Vagina (tissue), 2 donors: ENCODE measurements around the gene DNLZ. TPM values are rescaled to one million over a fixed set of nuclear protein-coding genes. Genes with fewer than 3 reads are reported as not detected.

ENCODE experiments used
- DNase-seq, 2 donors: peaks; one replicate each; pipeline ENCODE4 v3.0.0-alpha.2; 2017; ENCODE audit errors: extremely low spot score in 2 of 2
- H3K27ac ChIP-seq: fragments of 200-600 bp; sonication (generic); one replicate; pipeline ENCODE4 v1.5.1; 2019
- H3K27me3 ChIP-seq: fragments of 200-600 bp; sonication (generic); one replicate; pipeline ENCODE4 v1.5.1; 2019
- H3K36me3 ChIP-seq, 2 donors: fragments of 200-600 bp; sonication (generic); one replicate each; pipeline ENCODE4 v1.5.1; 2017 to 2019
- H3K4me1 ChIP-seq: fragments of 200-600 bp; sonication (generic); one replicate; pipeline ENCODE4 v1.5.1; 2019
- H3K4me3 ChIP-seq, 2 donors: fragments of 200-600 bp; sonication (generic); 1 replicate in 1 of 2; 2 replicates in 1 of 2; pipeline ENCODE4 v1.5.1; 2016 to 2019
- H3K9me3 ChIP-seq: fragments of 200-600 bp; sonication (generic); one replicate; pipeline ENCODE4 v1.5.1; 2019
- POLR2A ChIP-seq, 2 donors: fragments of 450-650 bp; IDR thresholded peaks; one replicate each; pipeline ENCODE4 v1.6.1; 2017; ENCODE audit warnings: antibody characterized with exemption in 2 of 2, mild to moderate bottlenecking in 2 of 2, moderate library complexity in 2 of 2
- POLR2AphosphoS5 ChIP-seq, 2 donors: sonication (generic); formaldehyde crosslinking; IDR thresholded peaks; one replicate each; pipeline ENCODE4 v1.9.0; 2017; ENCODE audit warnings: antibody characterized with exemption in 2 of 2, mild to moderate bottlenecking in 2 of 2, low read depth in 1 of 2; ENCODE audit not compliant: insufficient read depth in 1 of 2
- intact Hi-C: fragments of 100-400 bp; cut with DNase I; formaldehyde crosslinking; loops from one replicate; pipeline ENCODE4 v1.15.1; 2023
- total RNA-seq: library from RNA; depleted of rRNA; stranded (reverse); fragments of >200 nt; gene quantifications from one replicate; pipeline ENCODE4 v1.2.3, GENCODE V29; 2016
- TF ChIP-seq, protein P1 (sequence below), 3 experiments: fragments of 450-650 bp in 2 of 3; fragments of 200-600 bp in 1 of 3; sonication (generic) in 1 of 3; IDR thresholded peaks; one replicate each; pipeline ENCODE4 v1.5.1; 2017 to 2019; ENCODE audit warnings: antibody characterized with exemption in 3 of 3, mild to moderate bottlenecking in 2 of 3, moderate library complexity in 2 of 3

DNLZ gene
- total RNA-seq, 1 donor from 2014 or later = 25.0 TPM

DNA sequence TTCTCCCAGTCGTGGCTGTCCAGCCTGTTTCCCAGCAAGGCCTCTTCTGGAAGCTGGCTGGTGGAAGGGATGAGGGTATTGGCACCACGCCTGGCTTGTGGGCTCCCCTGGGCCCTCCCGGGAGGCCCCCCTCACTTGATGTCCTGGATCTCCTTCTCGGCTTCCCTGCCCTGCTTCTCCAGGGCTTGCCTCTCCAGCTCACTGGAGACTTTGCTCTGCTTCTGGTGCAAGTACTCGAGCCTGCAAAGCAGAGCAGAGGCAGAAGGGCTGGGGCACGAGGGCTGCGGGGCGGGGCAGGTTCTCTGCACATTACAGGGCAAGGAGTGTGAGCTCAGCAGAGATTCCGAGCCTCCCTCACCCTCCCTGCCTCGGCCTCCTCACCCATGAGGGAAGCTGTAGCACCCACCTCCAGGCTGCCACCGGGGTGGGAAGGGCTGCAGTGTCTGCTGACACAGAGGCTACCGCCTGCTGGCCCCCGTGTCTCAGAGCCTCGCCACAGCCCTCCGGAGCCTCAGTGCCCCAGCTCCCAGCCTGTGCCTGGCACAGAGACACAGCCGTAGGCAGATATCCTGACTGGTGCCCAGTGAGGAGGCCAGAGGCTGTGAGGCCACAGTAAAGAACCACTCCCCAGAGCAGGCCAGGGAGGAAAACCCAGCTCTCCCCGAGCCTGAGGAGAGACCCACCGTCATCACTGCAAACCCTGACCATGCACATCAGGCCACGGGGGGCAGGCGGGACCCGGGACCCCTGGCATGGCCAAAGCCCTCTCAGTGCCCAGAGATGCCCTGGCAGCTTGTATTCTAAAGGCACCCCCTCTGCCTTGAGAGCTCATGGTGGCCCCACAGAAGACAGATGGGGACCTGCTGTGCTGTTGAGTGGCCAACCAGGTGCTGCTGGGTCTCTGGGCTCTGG, 29.2 kb upstream of the DNLZ start:
- TF ChIP-seq POLR2A (IDR thresholded peaks at IDR 0.05) = no peak
- TF ChIP-seq, protein P1, sequence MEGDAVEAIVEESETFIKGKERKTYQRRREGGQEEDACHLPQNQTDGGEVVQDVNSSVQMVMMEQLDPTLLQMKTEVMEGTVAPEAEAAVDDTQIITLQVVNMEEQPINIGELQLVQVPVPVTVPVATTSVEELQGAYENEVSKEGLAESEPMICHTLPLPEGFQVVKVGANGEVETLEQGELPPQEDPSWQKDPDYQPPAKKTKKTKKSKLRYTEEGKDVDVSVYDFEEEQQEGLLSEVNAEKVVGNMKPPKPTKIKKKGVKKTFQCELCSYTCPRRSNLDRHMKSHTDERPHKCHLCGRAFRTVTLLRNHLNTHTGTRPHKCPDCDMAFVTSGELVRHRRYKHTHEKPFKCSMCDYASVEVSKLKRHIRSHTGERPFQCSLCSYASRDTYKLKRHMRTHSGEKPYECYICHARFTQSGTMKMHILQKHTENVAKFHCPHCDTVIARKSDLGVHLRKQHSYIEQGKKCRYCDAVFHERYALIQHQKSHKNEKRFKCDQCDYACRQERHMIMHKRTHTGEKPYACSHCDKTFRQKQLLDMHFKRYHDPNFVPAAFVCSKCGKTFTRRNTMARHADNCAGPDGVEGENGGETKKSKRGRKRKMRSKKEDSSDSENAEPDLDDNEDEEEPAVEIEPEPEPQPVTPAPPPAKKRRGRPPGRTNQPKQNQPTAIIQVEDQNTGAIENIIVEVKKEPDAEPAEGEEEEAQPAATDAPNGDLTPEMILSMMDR (IDR thresholded peaks at IDR 0.05) = no peak
- no peak for TF ChIP-seq POLR2AphosphoS5 (IDR thresholded peaks at IDR 0.05; ENCODE audit: insufficient read depth in 1 of 2, low read depth in 1 of 2)
- no peak overlapping the region for H3K4me3 ChIP-seq
- intact Hi-C loops = no loop called here
- H3K9me3 ChIP-seq = no peaks in the 10 kb centered on the region
- no peaks in the 10 kb centered on the region for H3K27me3 ChIP-seq
- no peak overlapping the region for H3K27ac ChIP-seq
- no peak for DNase-seq
- H3K36me3 ChIP-seq = peaks cover 0 to 93% of the 10 kb centered on the region in 2 donors
- H3K4me1 ChIP-seq = no peaks in the 10 kb centered on the region

DNA sequence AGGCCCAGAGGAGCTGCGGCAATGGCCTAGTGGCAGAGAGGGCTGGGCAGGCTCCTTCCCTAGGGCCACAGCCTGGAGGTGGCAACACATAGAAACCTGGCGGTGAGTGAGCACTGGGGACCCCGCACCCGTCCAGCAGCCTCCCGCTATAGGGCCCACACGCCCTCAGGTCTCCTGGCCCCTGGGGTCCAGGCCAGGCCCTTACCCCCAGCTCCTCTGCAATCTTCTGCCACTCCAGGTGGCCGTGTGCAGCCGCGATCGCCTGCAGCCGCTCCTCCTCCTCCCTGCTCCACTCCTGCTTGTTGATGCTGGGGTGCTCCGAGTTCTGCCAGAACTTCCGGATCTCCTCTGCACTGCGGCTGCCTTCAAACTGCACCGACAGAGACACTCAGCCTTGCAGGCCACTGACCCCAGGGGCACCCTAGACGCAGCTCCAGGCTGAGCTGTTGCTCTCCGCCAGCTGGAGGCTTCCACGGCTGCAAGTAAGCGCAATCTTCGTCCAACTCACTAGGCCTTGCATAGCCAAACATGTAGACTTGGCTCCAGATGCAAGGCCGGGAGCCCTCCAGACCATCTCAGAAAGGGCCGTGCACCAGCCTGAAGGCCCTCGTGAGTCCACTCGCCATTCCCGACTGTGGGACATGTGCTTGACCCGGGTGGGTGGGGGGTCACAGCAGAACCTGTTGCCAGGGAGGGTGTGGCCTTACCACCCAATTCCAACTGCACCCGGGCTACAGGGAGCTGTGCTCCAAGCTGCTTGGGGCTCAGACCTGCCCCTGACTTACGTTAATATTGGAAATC, 28.4 kb upstream of the DNLZ start:
- H3K4me3 ChIP-seq = no peak overlapping the region
- TF ChIP-seq POLR2AphosphoS5 (IDR thresholded peaks at IDR 0.05; ENCODE audit: insufficient read depth in 1 of 2, low read depth in 1 of 2) = no peak
- no peak for TF ChIP-seq POLR2A (IDR thresholded peaks at IDR 0.05)
- TF ChIP-seq, protein P1 (IDR thresholded peaks at IDR 0.05) = no peak
- no peaks in the 10 kb centered on the region for H3K27me3 ChIP-seq
- intact Hi-C loops = no loop called here
- DNase-seq = no peak
- peaks cover 0 to 93% of the 10 kb centered on the region in 2 donors for H3K36me3 ChIP-seq
- no peak overlapping the region for H3K27ac ChIP-seq
- no peaks in the 10 kb centered on the region for H3K9me3 ChIP-seq
- H3K4me1 ChIP-seq = no peaks in the 10 kb centered on the region

DNA sequence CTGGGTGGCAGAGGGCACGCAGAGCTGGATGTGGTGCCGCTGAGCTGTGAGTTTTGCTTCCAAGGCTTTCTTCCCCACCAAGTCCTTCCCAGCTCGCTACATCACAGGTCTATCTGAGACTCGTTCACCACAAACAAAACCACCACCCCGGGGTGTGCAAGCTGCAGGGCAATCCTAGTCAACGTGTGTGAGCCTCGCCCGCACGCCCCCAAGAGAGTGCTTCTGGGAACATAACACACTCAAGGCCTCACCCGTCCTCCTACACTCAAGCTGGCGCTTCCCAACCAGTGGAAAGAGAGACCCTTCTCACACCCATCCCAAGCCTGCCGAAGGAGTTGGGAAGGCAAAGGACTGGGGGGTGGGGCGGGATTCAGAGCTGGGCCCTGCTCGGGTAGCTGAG, 25.9 kb upstream of the DNLZ start:
- no peak overlapping the region for H3K27ac ChIP-seq
- TF ChIP-seq, protein P1 (IDR thresholded peaks at IDR 0.05) = no peak
- no peak for TF ChIP-seq POLR2AphosphoS5 (IDR thresholded peaks at IDR 0.05; ENCODE audit: insufficient read depth in 1 of 2, low read depth in 1 of 2)
- no peak for TF ChIP-seq POLR2A (IDR thresholded peaks at IDR 0.05)
- intact Hi-C loops = no loop called here
- H3K9me3 ChIP-seq = no peaks in the 10 kb centered on the region
- no peak for DNase-seq
- no peaks in the 10 kb centered on the region for H3K27me3 ChIP-seq
- no peak overlapping the region for H3K4me3 ChIP-seq
- H3K36me3 ChIP-seq = peaks cover 0 to 79% of the 10 kb centered on the region in 2 donors
- H3K4me1 ChIP-seq = no peaks in the 10 kb centered on the region

GRCh38 chr9:136387217-136387616, 23.7 kb upstream of the DNLZ start:
- Histone ChIP-seq H3K4me3 (no peak overlapping the region), H3K4me1 (no peaks in the 10 kb centered on the region), H3K9me3 (no peaks in the 10 kb centered on the region), H3K27me3 (no peaks in the 10 kb centered on the region), H3K27ac (no peak overlapping the region), H3K36me3 (peaks cover 0 to 79% of the 10 kb centered on the region in 2 donors)
- intact Hi-C loops = no loop called here
- no peak for DNase-seq
- no peak for TF ChIP-seq POLR2AphosphoS5 (IDR thresholded peaks at IDR 0.05; ENCODE audit: insufficient read depth in 1 of 2, low read depth in 1 of 2)
- TF ChIP-seq, protein P1 (IDR thresholded peaks at IDR 0.05) = no peak
- no peak for TF ChIP-seq POLR2A (IDR thresholded peaks at IDR 0.05)
